Spinal cord (tissue), 10 donors: Measurements from ENCODE around the gene CENPO. TPM values are rescaled to one million over a fixed set of nuclear protein-coding genes. Genes with fewer than 3 reads are reported as not detected.
A peak's percentile ranks its signal among the peaks of the same experiment; 100 is the strongest.

Experiments
- DNase-seq, 6 donors: peaks; one replicate each; pipeline versions ENCODE4 v3.0.0 to v3.0.0-alpha.2; 2013 to 2015; ENCODE audit warnings: low spot score in 6 of 6, low read depth in 4 of 6
- H3K27ac ChIP-seq: one replicate; pipeline ENCODE4 v1.5.1; 2013; ENCODE audit warnings: low read depth, low read length, control low read depth
- H3K27me3 ChIP-seq: one replicate; pipeline ENCODE4 v1.6.1; 2013; ENCODE audit warnings: low read length; ENCODE audit not compliant: control insufficient read depth, insufficient read depth
- H3K36me3 ChIP-seq: one replicate; pipeline ENCODE4 v1.6.1; 2013; ENCODE audit warnings: low read length; ENCODE audit not compliant: control insufficient read depth, insufficient read depth
- H3K4me1 ChIP-seq: one replicate; pipeline ENCODE4 v1.6.1; 2013; ENCODE audit warnings: low read length; ENCODE audit not compliant: control insufficient read depth, insufficient read depth
- H3K4me3 ChIP-seq: one replicate; pipeline ENCODE4 v1.5.1; 2013; ENCODE audit warnings: low read depth, low read length, control low read depth
- H3K9me3 ChIP-seq: one replicate; pipeline ENCODE4 v1.6.1; 2013; ENCODE audit warnings: low read length; ENCODE audit not compliant: control insufficient read depth, insufficient read depth
- WGBS: methylation state at CpG from one replicate; pipeline ENCODE4 v1.1.5; 2013; ENCODE audit warnings: missing lambda C conversion rate; ENCODE audit not compliant: insufficient coverage; 5-methylcytosine and 5-hydroxymethylcytosine counted together
- polyA plus RNA-seq, 2 donors: library from polyadenylated mRNA; unstranded; fragments of 120-200 nt; gene quantifications; one replicate each; pipeline ENCODE4 v1.2.1, GENCODE V29; 2013; ENCODE audit not compliant: insufficient read length in 2 of 2
- total RNA-seq, 2 donors: library from RNA; depleted of rRNA in 1 of 2; stranded (reverse); fragments of 120-200 nt in 1 of 2; fragments of >200 nt in 1 of 2; gene quantifications; one replicate each; pipeline versions ENCODE4 v1.2.3 to v1.2.4, GENCODE V29; 2013 to 2014
- donor health status: healthy.

The CENPO gene
- total and polyA plus RNA-seq, 4 donors: 12.7 to 24.0 (median 18.1) TPM

- WGBS: 92% methylated on average over 22 of the region's 23 CpGs
- Histone ChIP-seq H3K36me3 (peaks cover 17% of the 10 kb centered on the region), H3K9me3 (no peaks in the 10 kb centered on the region), H3K27ac (no peak overlapping the region), H3K27me3 (no peaks in the 10 kb centered on the region), H3K4me3 (no peak overlapping the region), H3K4me1 (peaks cover 16% of the 10 kb centered on the region)
- no peak for DNase-seq
Observed at GRCh38 chr2:24852431-24853020, 59.3 kb downstream of the CENPO start.

- Histone ChIP-seq H3K4me3 (no peak overlapping the region), H3K4me1 (peaks cover 16% of the 10 kb centered on the region), H3K36me3 (peaks cover 17% of the 10 kb centered on the region), H3K9me3 (no peaks in the 10 kb centered on the region), H3K27ac (no peak overlapping the region), H3K27me3 (no peaks in the 10 kb centered on the region)
- WGBS: 100% methylated on average over 6 of the region's 9 CpGs
- DNase-seq: no peak
Observed at GRCh38 chr2:24853046-24853445, 59.8 kb downstream of the CENPO start.

DNA sequence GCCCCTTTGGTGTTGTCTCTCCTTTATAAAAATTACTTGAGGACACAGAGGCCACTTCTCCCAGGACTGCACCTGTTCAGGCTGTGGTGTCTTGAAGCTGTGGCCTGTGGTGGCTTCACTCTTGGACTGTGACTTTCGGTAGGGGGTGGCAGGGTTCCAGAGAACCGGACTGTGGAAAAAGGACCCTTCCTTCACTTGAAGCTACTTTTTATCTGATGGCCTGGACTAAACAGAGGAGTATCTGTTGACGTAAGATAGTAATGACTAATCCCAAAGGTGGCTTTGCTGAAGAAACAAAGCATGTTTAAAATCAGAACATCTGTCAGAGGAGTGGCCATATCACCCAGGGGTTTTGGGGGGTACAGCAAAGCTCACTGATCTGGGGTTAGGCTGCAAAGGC lies 60.8 kb downstream of the CENPO start:
- peaks cover 17% of the 10 kb centered on the region for H3K36me3 ChIP-seq
- DNase-seq: no peak
- WGBS: 70% methylated on average over 2 of the region's 3 CpGs
- no peak overlapping the region for H3K27ac ChIP-seq
- H3K4me3 ChIP-seq: no peak overlapping the region
- no peaks in the 10 kb centered on the region for H3K27me3 ChIP-seq
- H3K9me3 ChIP-seq: no peaks in the 10 kb centered on the region
- peaks cover 16% of the 10 kb centered on the region for H3K4me1 ChIP-seq

DNA sequence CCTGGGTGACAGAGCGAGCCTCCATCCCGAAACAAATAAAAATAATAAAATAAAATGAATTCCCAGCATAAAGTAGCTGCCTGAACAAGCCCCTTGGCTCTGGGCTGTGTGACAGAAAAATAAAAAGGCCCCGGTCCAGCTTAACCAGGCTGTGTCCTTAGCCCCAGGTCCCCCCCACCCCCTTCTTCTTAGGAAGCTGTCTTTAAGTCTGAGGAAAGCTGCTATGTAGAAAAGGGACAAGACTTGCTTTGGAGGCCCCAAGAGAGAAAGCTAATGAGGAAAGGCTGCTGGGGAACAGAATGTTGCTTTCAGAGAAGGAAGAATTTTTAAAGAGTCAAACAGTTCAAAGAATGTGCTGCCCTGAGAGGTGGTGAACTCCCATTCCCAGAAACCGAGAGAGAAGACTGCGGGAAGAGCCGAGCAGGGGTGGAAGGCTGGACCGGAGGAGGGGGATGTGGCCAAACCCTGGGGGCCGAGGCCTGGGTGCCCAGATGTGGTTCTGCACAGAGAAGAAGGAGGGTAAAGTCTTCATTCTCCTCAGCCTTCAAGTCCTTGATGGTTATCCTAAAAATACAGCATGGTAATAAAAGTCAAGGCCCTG lies 61.9 kb downstream of the CENPO start:
- Histone ChIP-seq H3K9me3 (no peaks in the 10 kb centered on the region), H3K27ac (peak overlapping the region; percentile 68), H3K27me3 (no peaks in the 10 kb centered on the region), H3K4me1 (peaks cover 16% of the 10 kb centered on the region), H3K36me3 (peaks cover 17% of the 10 kb centered on the region), H3K4me3 (no peak overlapping the region)
- 81% methylated on average over 4 of the region's 8 CpGs for WGBS
- DNase-seq: peak in 1 of 6 donors; percentile 44

DNA sequence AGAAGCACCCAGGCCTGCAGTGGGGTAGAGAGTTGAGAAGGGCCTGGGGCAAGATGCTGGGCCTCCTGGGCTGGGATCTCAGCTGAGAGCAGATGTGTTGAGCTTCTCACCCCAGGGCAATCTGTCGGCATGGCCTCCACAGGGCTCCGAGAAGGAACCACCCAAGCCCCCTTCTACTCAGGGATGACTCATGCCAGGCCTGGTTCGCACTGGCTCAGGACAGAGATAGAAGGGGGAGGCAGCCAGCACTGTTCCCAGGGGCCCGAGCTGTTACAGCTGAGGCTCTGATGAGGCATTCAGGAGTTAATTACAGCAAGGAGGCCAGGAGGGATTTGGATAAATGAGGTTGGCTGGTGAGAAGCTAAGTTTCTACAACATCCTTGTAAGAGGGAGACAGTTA lies 62.5 kb downstream of the CENPO start:
- Histone ChIP-seq H3K36me3 (peaks cover 17% of the 10 kb centered on the region), H3K27me3 (no peaks in the 10 kb centered on the region), H3K4me3 (no peak overlapping the region), H3K4me1 (peaks cover 14% of the 10 kb centered on the region), H3K9me3 (no peaks in the 10 kb centered on the region), H3K27ac (peak overlapping the region; percentile 68)
- WGBS: 55% methylated on average over 3 of the region's 4 CpGs
- peak in 2 of 6 donors; percentile 18 to 54 for DNase-seq

GRCh38 chr2:24856791-24857211 lies 63.6 kb downstream of the CENPO start:
- Histone ChIP-seq H3K27ac (no peak overlapping the region), H3K9me3 (no peaks in the 10 kb centered on the region), H3K4me3 (no peak overlapping the region), H3K4me1 (peaks cover 14% of the 10 kb centered on the region), H3K27me3 (no peaks in the 10 kb centered on the region), H3K36me3 (peaks cover 20% of the 10 kb centered on the region)
- DNase-seq: no peak
- WGBS: 85% methylated on average over 5 of the region's 5 CpGs

- Histone ChIP-seq H3K4me3 (no peak overlapping the region), H3K27me3 (no peaks in the 10 kb centered on the region), H3K27ac (no peak overlapping the region), H3K4me1 (peaks cover 14% of the 10 kb centered on the region), H3K9me3 (no peaks in the 10 kb centered on the region), H3K36me3 (peaks cover 10% of the 10 kb centered on the region)
- no peak for DNase-seq
- WGBS: 94% methylated on average over 5 of the region's 6 CpGs
Observed at GRCh38 chr2:24857746-24858145, 64.5 kb downstream of the CENPO start.

DNA sequence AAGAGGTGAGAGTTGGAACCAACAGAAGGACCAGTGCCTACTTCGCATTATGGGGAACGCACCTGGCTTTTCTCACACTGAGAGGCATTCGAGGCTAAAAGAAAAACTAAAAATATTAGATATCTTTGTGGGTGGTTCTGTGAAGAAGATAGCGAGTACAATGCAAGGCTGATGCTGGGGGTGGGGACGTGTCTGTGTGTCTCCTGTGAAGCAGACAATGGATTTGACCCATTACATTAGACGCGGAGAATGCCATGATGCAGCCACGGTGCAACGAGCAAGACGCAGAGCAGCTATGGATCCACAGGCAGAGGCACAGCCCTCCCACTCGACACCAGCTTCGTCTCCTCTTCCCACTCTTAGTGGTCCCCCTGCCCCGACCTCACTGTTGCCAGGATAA lies 65.8 kb downstream of the CENPO start:
- DNase-seq: no peak
- 84% methylated on average over 13 of the region's 13 CpGs for WGBS
- Histone ChIP-seq H3K27ac (no peak overlapping the region), H3K4me3 (no peak overlapping the region), H3K27me3 (no peaks in the 10 kb centered on the region), H3K4me1 (peaks cover 14% of the 10 kb centered on the region), H3K36me3 (peaks cover 8% of the 10 kb centered on the region), H3K9me3 (no peaks in the 10 kb centered on the region)

DNA sequence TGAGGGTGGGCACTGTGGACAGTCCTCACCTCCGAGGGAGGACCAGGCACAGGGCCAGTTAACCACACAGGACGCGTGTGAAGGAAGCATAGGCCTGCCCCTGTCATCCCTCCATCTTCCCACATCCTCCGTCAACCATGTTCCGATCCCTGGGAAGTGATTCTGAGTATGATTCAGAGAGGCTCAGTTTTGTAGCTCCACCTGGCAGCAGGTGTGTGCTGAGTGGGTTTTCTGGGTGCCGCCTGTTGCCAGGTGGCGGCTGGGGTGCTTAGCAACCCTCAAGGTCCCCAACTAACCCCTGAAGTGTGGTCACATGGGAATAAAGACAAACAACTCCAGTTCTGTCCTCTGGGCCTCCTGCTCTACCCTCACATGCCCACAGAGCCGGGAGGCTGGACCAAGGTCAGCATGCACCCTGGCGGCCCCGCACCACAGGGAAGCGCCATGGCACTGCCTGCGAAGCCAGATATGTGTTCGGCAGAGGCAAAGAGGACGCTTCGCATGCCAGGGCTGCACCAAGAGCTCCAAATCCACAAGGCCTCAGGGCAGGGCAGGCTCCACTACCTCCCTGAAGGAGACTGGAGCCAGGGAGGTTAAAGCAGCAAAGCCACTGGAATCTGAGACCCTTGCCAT lies 66.9 kb downstream of the CENPO start:
- Histone ChIP-seq H3K4me3 (no peak overlapping the region), H3K4me1 (peaks cover 8% of the 10 kb centered on the region), H3K9me3 (no peaks in the 10 kb centered on the region), H3K27me3 (no peaks in the 10 kb centered on the region), H3K27ac (no peak overlapping the region), H3K36me3 (peaks cover 8% of the 10 kb centered on the region)
- no peak for DNase-seq
- WGBS: 97% methylated on average over 11 of the region's 15 CpGs

DNA sequence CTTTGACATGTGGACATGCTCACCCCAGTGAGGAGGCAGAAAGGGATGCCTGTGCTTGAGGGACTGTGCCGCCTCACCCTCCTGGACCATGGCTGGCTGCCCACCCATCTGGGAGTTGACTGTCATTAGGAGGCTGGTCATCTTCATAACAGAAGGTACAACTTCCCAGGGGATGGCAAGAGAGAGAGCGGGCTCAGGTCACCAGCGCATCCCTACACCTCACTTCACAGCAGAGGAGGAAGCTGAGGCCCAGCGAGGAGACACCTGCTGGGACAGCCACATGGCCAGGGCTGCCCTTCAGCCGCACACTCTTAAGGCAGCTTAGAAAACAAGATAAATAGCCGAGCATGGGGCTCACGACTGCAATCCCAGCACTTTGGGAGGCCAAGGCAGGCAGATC lies 67.4 kb downstream of the CENPO start:
- no peaks in the 10 kb centered on the region for H3K27me3 ChIP-seq
- WGBS: 95% methylated on average over 6 of the region's 7 CpGs
- no peaks in the 10 kb centered on the region for H3K9me3 ChIP-seq
- no peak overlapping the region for H3K4me3 ChIP-seq
- peaks cover 6% of the 10 kb centered on the region for H3K36me3 ChIP-seq
- no peak overlapping the region for H3K27ac ChIP-seq
- peaks cover 3% of the 10 kb centered on the region for H3K4me1 ChIP-seq
- no peak for DNase-seq
